Nephron progenitor cell (in vitro differentiated cells): ENCODE data around the gene RTL9.
"Not testable (repeated sequence)": the region's sequence is repeated elsewhere in the genome, so short reads cannot be mapped to it uniquely, and the experiment has no call there.

Source experiments
- DNase-seq: peaks from one replicate; pipeline ENCODE4 v3.0.0; 2021
- H3K27ac Mint-ChIP-seq: 2 replicates; pipeline ENCODE4 v1.8.0; 2021; ENCODE audit warnings: mild to moderate bottlenecking, moderate library complexity, mixed read lengths
- H3K27me3 Mint-ChIP-seq: 2 replicates; pipeline ENCODE4 v1.8.0; 2021; ENCODE audit warnings: mild to moderate bottlenecking, low read depth, mixed read lengths; ENCODE audit not compliant: poor library complexity
- H3K36me3 Mint-ChIP-seq: 2 replicates; pipeline ENCODE4 v1.8.0; 2021; ENCODE audit warnings: low read depth, mixed read lengths
- H3K4me1 Mint-ChIP-seq: 2 replicates; pipeline ENCODE4 v1.8.0; 2021; ENCODE audit warnings: mixed read lengths
- H3K4me3 Mint-ChIP-seq: 2 replicates; pipeline ENCODE4 v1.8.0; 2021; ENCODE audit warnings: mild to moderate bottlenecking, moderate library complexity, mixed read lengths
- H3K9me3 Mint-ChIP-seq: 2 replicates; pipeline ENCODE4 v1.8.0; 2021; ENCODE audit warnings: mild to moderate bottlenecking, moderate library complexity, mixed read lengths
- TF ChIP-seq, protein P1 (sequence below): fragments of 200-600 bp; sonication (generic); IDR thresholded peaks from 2 replicates; pipeline ENCODE4 v1.5.0; 2021; ENCODE audit warnings: antibody characterized with exemption

The RTL9 gene

DNA sequence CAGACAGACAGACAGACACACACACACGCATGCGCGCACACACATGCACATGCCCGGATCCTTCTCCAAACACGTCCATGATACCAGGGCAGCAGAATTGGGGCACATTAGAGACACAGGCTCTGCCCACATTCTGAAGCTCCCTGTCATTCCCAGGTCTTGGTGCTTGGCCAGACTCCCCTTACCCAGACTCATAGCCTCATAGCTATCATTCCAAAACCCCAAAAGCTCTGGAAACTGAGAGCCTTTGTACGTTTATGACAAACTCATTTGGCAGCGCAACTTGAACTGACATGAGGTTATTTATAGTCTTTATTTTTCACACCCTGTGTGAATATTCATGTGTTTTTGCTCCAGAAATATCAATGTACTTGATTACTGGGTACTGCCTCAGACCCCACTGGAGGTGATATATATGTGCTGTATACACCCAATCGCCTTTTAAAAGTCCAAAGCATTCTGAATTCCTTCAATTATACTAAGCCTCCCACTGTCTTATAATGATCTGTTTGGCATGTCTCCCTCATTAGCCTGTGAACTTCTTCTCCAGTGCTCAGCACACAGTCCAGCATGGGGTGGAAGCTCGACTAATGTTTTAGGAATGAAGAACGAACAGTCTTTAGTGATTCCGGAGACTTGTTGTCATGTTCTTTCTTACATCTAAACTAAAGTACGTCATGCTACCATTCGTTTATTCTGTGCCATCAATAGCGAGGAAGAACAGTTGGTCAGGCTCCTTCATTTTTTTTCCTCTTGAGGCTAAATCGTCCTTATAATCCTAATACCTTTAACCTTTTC lies 45.0 kb downstream of the RTL9 start:
- Mint-ChIP-seq H3K4me3 (no peak overlapping the region), H3K4me1 (peaks cover 4% of the 10 kb centered on the region), H3K36me3 (no peaks in the 10 kb centered on the region), H3K27me3 (peaks cover 2% of the 10 kb centered on the region), H3K9me3 (no peaks in the 10 kb centered on the region), H3K27ac (no peak overlapping the region)
- TF ChIP-seq, protein P1, sequence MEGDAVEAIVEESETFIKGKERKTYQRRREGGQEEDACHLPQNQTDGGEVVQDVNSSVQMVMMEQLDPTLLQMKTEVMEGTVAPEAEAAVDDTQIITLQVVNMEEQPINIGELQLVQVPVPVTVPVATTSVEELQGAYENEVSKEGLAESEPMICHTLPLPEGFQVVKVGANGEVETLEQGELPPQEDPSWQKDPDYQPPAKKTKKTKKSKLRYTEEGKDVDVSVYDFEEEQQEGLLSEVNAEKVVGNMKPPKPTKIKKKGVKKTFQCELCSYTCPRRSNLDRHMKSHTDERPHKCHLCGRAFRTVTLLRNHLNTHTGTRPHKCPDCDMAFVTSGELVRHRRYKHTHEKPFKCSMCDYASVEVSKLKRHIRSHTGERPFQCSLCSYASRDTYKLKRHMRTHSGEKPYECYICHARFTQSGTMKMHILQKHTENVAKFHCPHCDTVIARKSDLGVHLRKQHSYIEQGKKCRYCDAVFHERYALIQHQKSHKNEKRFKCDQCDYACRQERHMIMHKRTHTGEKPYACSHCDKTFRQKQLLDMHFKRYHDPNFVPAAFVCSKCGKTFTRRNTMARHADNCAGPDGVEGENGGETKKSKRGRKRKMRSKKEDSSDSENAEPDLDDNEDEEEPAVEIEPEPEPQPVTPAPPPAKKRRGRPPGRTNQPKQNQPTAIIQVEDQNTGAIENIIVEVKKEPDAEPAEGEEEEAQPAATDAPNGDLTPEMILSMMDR, result no peak
- DNase-seq, result no peak

DNA sequence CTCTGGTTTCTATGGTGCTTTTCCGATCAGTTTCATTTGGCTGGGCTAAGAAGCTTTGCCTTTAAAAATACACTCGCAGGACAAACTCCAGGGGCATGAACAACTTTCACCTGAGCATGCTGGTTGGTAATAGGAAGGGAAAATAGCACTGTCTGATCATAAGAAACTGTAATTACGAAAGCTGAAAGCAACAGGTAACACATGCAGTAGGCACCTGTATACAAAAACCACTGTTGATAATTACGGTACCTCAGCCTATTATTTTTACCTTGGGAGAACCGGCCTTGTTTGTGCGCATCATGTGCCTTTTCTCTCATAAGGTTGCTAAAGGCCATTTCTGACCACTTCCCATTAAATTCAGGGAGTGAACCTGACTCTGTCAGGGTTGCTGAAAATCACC lies 45.7 kb downstream of the RTL9 start:
- Mint-ChIP-seq H3K27ac (no peak overlapping the region), H3K4me1 (peaks cover 11% of the 10 kb centered on the region), H3K36me3 (no peaks in the 10 kb centered on the region), H3K4me3 (no peak overlapping the region), H3K27me3 (peaks cover 2% of the 10 kb centered on the region), H3K9me3 (no peaks in the 10 kb centered on the region)
- no peak for DNase-seq
- TF ChIP-seq, protein P1, result no peak

DNA sequence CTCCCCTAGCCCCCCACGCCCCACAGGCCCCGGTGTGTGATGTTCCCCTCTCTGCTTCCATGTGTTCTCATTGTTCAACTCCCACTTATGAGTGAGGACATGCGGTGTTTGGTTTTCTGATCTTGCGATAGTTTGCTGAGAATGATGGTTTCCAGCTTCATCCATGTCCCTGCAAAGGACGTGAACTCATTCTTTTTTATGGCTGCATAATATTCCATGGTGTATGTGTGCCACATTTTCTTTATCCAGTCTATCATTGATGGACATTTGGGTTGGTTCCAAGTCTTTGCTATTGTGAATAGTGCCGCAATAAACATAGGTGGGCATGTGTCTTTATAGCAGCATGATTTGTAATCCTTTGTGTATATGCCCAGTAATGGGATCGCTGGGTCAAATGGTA lies 47.6 kb downstream of the RTL9 start:
- not testable (repeated sequence) for H3K27me3 Mint-ChIP-seq, H3K36me3 Mint-ChIP-seq, H3K9me3 Mint-ChIP-seq, H3K27ac Mint-ChIP-seq, H3K4me3 Mint-ChIP-seq, DNase-seq
- H3K4me1 Mint-ChIP-seq, result peaks cover 30% of the 10 kb centered on the region

DNA sequence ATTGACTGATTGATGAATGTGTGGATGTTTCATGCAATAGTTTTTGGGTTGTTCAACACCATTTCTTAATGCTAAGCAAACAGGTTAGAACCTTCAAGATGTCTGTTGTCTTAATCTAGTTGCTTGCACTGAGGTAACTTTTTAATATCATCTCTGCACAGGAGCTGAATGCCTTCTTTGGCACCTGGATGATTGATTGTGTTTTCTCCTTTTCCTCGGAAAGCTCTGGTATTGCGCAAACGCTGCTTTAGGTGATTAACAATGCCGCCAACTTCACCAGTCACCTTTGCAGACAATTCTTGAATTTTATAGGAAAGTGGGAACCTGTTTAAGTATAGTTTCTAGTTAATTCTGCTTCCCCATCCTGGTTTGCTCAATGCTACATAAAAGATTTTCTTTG lies 48.2 kb downstream of the RTL9 start:
- no peak for DNase-seq
- H3K36me3 Mint-ChIP-seq, result no peaks in the 10 kb centered on the region
- H3K9me3 Mint-ChIP-seq, result no peaks in the 10 kb centered on the region
- H3K27me3 Mint-ChIP-seq, result peaks cover 2% of the 10 kb centered on the region
- no peak overlapping the region for H3K4me3 Mint-ChIP-seq
- H3K4me1 Mint-ChIP-seq, result peaks cover 36% of the 10 kb centered on the region
- no peak overlapping the region for H3K27ac Mint-ChIP-seq
- TF ChIP-seq, protein P1, result no peak

DNA sequence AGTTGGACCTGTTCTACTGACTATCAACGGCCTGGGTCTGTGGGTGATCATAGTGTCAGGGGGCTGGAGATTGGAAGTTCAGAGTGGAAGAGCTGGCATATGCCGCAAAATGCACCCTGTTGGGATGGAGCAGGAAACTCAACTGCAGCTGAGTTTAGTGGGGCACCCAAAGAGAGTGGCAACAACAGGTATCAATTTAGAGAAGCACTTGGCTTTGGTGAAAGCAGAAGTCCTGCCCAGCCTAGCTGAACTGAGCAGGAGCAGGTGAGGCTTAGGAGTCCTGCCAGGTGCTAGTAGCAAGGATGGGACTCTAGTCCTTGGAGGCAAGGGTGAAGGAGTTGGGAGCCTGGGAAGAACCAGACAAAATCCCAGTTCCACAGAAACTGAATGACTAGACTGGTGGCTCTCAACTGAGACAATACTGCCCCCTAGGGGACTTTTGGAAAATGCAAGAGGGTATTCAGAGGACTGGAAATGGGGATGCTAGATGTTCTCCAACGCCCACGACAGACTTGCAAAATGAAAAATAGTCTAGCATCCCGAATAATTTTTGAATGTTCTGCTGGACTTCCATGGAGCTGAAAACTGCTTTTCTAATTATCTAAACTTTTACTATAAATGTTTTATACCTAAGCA lies 49.4 kb downstream of the RTL9 start:
- TF ChIP-seq, protein P1, result peak; percentile 86
- H3K36me3 Mint-ChIP-seq, result no peaks in the 10 kb centered on the region
- H3K4me3 Mint-ChIP-seq, result no peak overlapping the region
- DNase-seq, result peak; percentile 68
- no peak overlapping the region for H3K27ac Mint-ChIP-seq
- no peaks in the 10 kb centered on the region for H3K9me3 Mint-ChIP-seq
- H3K4me1 Mint-ChIP-seq, result peaks cover 48% of the 10 kb centered on the region
- peaks cover 2% of the 10 kb centered on the region for H3K27me3 Mint-ChIP-seq
